NT2/D1 (cell line): Measurements from ENCODE around the gene SIGLEC15.
"Not testable (repeated sequence)": the region's sequence is repeated elsewhere in the genome, so short reads cannot be mapped to it uniquely, and the experiment has no call there.

ENCODE experiments used
- SUZ12 ChIP-seq: IDR thresholded peaks from 2 replicates; pipeline ENCODE4 v1.6.1; 2011; ENCODE audit not compliant: insufficient read length, insufficient read depth; ENCODE audit errors: extremely low read depth
- YY1 ChIP-seq: IDR thresholded peaks from 2 replicates; pipeline ENCODE4 v1.6.1; 2011; ENCODE audit not compliant: insufficient read length, insufficient read depth
- ZNF274 ChIP-seq: IDR thresholded peaks from 2 replicates; pipeline ENCODE4 v1.6.1; 2011; ENCODE audit warnings: mild to moderate bottlenecking, low read depth, low read length

GRCh38 chr18:45848643-45849042 lies 23.2 kb downstream of the SIGLEC15 start:
- TF ChIP-seq ZNF274, YY1, SUZ12: not testable (repeated sequence)
